ENCODE data around the gene ARHGAP1. TPM values are rescaled to one million over a fixed set of nuclear protein-coding genes. Genes with fewer than 3 reads are reported as not detected.
A peak's percentile ranks its signal among the peaks of the same experiment; 100 is the strongest.
"Not testable (repeated sequence)": the region's sequence is repeated elsewhere in the genome, so short reads cannot be mapped to it uniquely, and the experiment has no call there.

The ARHGAP1 gene
- total RNA-seq, 2 experiments from 2014 or later, result 40.2 to 50.0 TPM

DNA sequence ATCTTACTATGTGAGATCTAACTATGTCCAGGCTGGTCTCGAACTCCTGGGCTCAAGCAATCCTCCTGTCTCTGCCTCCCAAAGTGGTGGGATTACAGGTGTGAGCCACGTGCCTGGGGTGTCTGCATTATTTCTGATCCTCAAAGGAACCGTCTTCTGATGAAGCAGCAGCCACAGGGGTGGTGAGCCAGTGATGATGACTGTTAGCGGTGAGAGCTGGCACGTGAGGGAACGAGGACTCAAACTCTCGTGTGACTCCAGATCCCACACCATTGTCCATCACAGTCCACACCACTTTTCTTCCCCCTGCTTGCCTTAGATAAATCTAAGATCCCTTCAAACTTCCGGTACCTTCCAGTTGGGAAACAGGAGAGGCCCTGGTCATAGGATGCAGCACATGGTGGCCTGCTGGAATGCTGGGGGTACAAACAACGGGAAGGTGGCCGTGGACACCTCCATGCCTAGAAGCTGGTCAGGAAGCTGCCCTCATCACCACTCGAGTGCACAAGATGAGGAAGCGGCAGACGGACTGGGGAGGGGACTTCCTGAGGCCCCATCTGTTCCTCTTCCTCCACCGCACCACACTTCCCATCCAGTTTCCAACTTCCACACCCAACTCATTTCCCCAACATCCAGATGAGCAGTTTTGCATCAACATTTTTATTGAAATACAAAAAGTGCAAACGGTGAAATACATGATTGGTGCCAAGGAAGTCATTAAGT is 23.8 kb downstream of the ARHGAP1 start:
- Mint-ChIP-seq H3K4me3 (no peak overlapping the region), H3K9me3 (ENCODE audit: low read depth) (no peaks in the 10 kb centered on the region), H3K4me1 (peaks cover 54% of the 10 kb centered on the region), H3K27ac (peak overlapping the region; percentile 9), H3K36me3 (ENCODE audit: low read depth) (peaks cover 28% of the 10 kb centered on the region), H3K27me3 (no peaks in the 10 kb centered on the region)
- intact Hi-C loops (cut with DNase I, micrococcal nuclease), result no loop called here
- DNase-seq (no peak), ATAC-seq (no peak)
- POLR2A ChIA-PET, result no interaction called here
- CTCF ChIA-PET, result no interaction called here

- no peak overlapping the region for H3K4me3 Mint-ChIP-seq
- peaks cover 32% of the 10 kb centered on the region for H3K36me3 Mint-ChIP-seq (ENCODE audit: low read depth)
- intact Hi-C loops (cut with DNase I, micrococcal nuclease), result no loop called here
- H3K27me3 Mint-ChIP-seq, result no peaks in the 10 kb centered on the region
- DNase-seq (no peak), ATAC-seq (no peak)
- H3K9me3 Mint-ChIP-seq (ENCODE audit: low read depth), result no peaks in the 10 kb centered on the region
- H3K27ac Mint-ChIP-seq, result no peak overlapping the region
- ChIA-PET POLR2A (no interaction called here), CTCF (no interaction called here)
- peaks cover 61% of the 10 kb centered on the region for H3K4me1 Mint-ChIP-seq
Observed at GRCh38 chr11:46675949-46676348, 24.5 kb downstream of the ARHGAP1 start.

- intact Hi-C loops (cut with DNase I, micrococcal nuclease), result no loop called here
- H3K4me1 Mint-ChIP-seq, result peaks cover 67% of the 10 kb centered on the region
- ATAC-seq, result no peak
- DNase-seq, result no peak
- no peaks in the 10 kb centered on the region for H3K9me3 Mint-ChIP-seq (ENCODE audit: low read depth)
- ChIA-PET CTCF (interaction anchor here (0.6 to 1.1 kb wide), 3 partner anchors 9 to 146 kb away, joined by 3 to 5 read pairs (median 4); no protein-coding TSS in a partner anchor), POLR2A (no interaction called here)
- H3K4me3 Mint-ChIP-seq, result no peak overlapping the region
- H3K36me3 Mint-ChIP-seq (ENCODE audit: low read depth), result peaks cover 31% of the 10 kb centered on the region
- peak overlapping the region; percentile 74 for H3K27ac Mint-ChIP-seq
- H3K27me3 Mint-ChIP-seq, result no peaks in the 10 kb centered on the region
Observed at GRCh38 chr11:46675288-46675851, 25.0 kb downstream of the ARHGAP1 start.

DNA sequence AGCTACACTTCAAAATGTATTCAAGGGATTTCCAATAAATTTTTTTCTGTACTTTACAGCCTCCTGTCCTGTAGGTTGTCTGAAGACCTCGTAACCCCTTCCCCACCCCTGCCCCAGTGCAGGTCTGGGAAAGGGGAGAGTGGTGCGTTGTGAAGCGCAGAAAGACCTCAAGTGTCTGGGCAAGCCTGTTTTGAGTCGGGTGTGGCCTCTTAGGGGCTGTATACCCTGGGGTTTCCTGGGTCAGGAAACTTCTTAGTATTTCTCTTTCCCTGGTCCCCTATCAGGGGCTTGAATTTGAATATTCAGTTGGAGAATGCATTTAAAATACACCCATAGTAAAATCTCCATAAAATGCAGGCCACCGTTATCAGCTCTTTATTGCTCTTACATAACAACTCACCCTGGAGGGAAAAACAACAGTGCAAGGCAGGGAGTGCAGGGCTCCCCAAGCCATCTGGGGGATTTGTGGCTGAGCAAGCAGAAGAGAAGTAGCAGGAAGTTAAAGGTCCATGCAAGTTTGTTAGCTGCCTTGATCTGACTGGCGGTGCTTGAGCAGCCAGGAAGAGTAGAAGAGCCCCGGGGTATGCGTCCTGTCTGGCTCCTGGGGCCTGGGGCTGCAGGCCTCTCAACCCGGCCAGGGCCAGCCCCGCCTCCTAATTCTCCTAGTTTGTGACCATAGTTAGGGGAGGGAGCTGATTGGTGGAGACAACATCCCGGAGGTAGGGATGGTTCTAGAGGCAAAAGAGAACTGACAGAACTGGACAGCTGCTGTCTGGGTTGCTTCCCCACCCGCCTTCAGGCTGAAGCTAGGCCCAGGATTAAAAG is 25.7 kb downstream of the ARHGAP1 start:
- H3K9me3 Mint-ChIP-seq (ENCODE audit: low read depth), result no peaks in the 10 kb centered on the region
- intact Hi-C loops (cut with DNase I, micrococcal nuclease), result no loop called here
- no peaks in the 10 kb centered on the region for H3K27me3 Mint-ChIP-seq
- CTCF ChIA-PET, result interaction anchor here (0.6 to 1.1 kb wide), 4 partner anchors 9 to 286 kb away, joined by 3 to 5 read pairs (median 4); no protein-coding TSS in a partner anchor
- H3K36me3 Mint-ChIP-seq (ENCODE audit: low read depth), result peaks cover 33% of the 10 kb centered on the region
- DNase-seq (peak; percentile 22), ATAC-seq (peak; percentile 18)
- H3K27ac Mint-ChIP-seq, result peak overlapping the region; percentile 74
- POLR2A ChIA-PET, result no interaction called here
- no peak overlapping the region for H3K4me3 Mint-ChIP-seq
- peaks cover 71% of the 10 kb centered on the region for H3K4me1 Mint-ChIP-seq

- no peaks in the 10 kb centered on the region for H3K9me3 Mint-ChIP-seq (ENCODE audit: low read depth)
Observed at GRCh38 chr11:46673713-46674462, 26.5 kb downstream of the ARHGAP1 start.

GRCh38 chr11:46672381-46672839 is 28.0 kb downstream of the ARHGAP1 start:
- H3K36me3 Mint-ChIP-seq (ENCODE audit: low read depth), result peaks cover 26% of the 10 kb centered on the region
- intact Hi-C loops (cut with DNase I, micrococcal nuclease), result no loop called here
- no peak overlapping the region for H3K4me3 Mint-ChIP-seq
- POLR2A ChIA-PET, result no interaction called here
- no peaks in the 10 kb centered on the region for H3K9me3 Mint-ChIP-seq (ENCODE audit: low read depth)
- CTCF ChIA-PET, result interaction anchor here (0.7 to 1.8 kb wide), 3 partner anchors 10 to 782 kb away, joined by 3 to 4 read pairs (median 4); no protein-coding TSS in a partner anchor
- ATAC-seq (no peak), DNase-seq (no peak)
- peaks cover 71% of the 10 kb centered on the region for H3K4me1 Mint-ChIP-seq
- no peaks in the 10 kb centered on the region for H3K27me3 Mint-ChIP-seq
- H3K27ac Mint-ChIP-seq, result peak overlapping the region; percentile 92

More at GRCh38 chr11:46673713-46674462, 26.5 kb downstream of the ARHGAP1 start:
- POLR2A ChIA-PET, result interaction anchor here (0.6 kb wide), 1 partner anchor 274 kb away, joined by 3 read pairs; no protein-coding TSS in a partner anchor
- intact Hi-C loops (cut with DNase I, micrococcal nuclease), result no loop called here
- no peak overlapping the region for H3K4me3 Mint-ChIP-seq
- CTCF ChIA-PET, result interaction anchor here (0.9 to 1.1 kb wide), 4 partner anchors 9 to 285 kb away, joined by 3 to 5 read pairs (median 4); no protein-coding TSS in a partner anchor
- DNase-seq (no peak), ATAC-seq (no peak)
- H3K4me1 Mint-ChIP-seq, result peaks cover 76% of the 10 kb centered on the region
- peaks cover 31% of the 10 kb centered on the region for H3K36me3 Mint-ChIP-seq (ENCODE audit: low read depth)
- H3K27me3 Mint-ChIP-seq, result no peaks in the 10 kb centered on the region
- no peak overlapping the region for H3K27ac Mint-ChIP-seq

- DNase-seq, result no peak
- intact Hi-C loops (cut with DNase I, micrococcal nuclease), result loop anchor here in 1 of 2 experiments (1.0 kb wide), 1 partner anchor 28 kb away; the partner anchor contains the start of gene ARHGAP1
- peak overlapping the region; percentile 92 for H3K27ac Mint-ChIP-seq
- H3K27me3 Mint-ChIP-seq, result no peaks in the 10 kb centered on the region
- H3K9me3 Mint-ChIP-seq (ENCODE audit: low read depth), result no peaks in the 10 kb centered on the region
- peaks cover 67% of the 10 kb centered on the region for H3K4me1 Mint-ChIP-seq
- POLR2A ChIA-PET, result interaction anchor here (1.3 to 1.4 kb wide), 2 partner anchors 9 to 28 kb away, joined by 3 to 4 read pairs; partner anchors contain the start of gene ARHGAP1
- no peak for ATAC-seq
- H3K36me3 Mint-ChIP-seq (ENCODE audit: low read depth), result peaks cover 25% of the 10 kb centered on the region
- CTCF ChIA-PET, result interaction anchor here (1.1 to 1.8 kb wide), 4 partner anchors 11 to 320 kb away, joined by 3 to 4 read pairs (median 4); no protein-coding TSS in a partner anchor
- no peak overlapping the region for H3K4me3 Mint-ChIP-seq
Observed at GRCh38 chr11:46671958-46672315, 28.5 kb downstream of the ARHGAP1 start.

- H3K27ac Mint-ChIP-seq, result peak overlapping the region; percentile 92
- intact Hi-C loops (cut with DNase I, micrococcal nuclease); H3K9me3 Mint-ChIP-seq (ENCODE audit: low read depth); DNase-seq; H3K27me3 Mint-ChIP-seq; ATAC-seq; H3K4me3 Mint-ChIP-seq: not testable (repeated sequence)
- POLR2A ChIA-PET, result interaction anchor here (0.6 to 1.4 kb wide), 3 partner anchors 10 to 283 kb away, joined by 3 to 4 read pairs (median 3); partner anchors contain the start of gene ARHGAP1
- CTCF ChIA-PET, result interaction anchor here (0.5 to 2.0 kb wide), 9 partner anchors 17 to 329 kb away, joined by 3 to 6 read pairs (median 3); partner anchors contain the start of genes ARHGAP1 and ZNF408
- peaks cover 32% of the 10 kb centered on the region for H3K36me3 Mint-ChIP-seq (ENCODE audit: low read depth)
- H3K4me1 Mint-ChIP-seq, result peaks cover 56% of the 10 kb centered on the region
Observed at GRCh38 chr11:46670521-46670920, 29.9 kb downstream of the ARHGAP1 start.

DNA sequence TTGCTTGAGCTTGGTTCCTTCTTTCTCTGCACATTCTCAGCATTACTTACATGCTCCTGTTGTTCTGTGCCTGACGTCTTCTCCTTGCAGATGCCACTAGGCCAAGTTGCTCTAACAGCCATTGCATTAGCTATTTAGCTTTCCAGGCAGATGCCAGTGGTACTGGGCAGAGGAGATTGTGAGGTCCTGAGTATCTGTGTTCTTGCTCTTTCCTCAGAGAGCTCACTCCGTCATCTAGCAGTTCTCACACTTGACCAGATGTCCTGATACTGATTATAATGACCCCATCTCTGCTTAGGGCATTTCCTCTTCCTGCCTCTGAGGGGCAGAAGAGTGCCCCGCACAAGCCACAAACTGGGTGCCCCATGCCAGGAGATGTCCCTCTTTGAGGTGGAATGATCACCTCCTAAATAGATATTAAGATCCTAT is 30.7 kb downstream of the ARHGAP1 start:
- intact Hi-C loops (cut with DNase I, micrococcal nuclease), result no loop called here
- ChIA-PET POLR2A (no interaction called here), CTCF (interaction anchor here (1.0 to 2.0 kb wide), 2 partner anchors 31 to 142 kb away, joined by 3 to 6 read pairs; partner anchors contain the start of genes ARHGAP1 and ZNF408)
- peaks cover 48% of the 10 kb centered on the region for H3K4me1 Mint-ChIP-seq
- H3K27ac Mint-ChIP-seq, result peak overlapping the region; percentile 47
- peak; percentile 26 for DNase-seq
- peaks cover 32% of the 10 kb centered on the region for H3K36me3 Mint-ChIP-seq (ENCODE audit: low read depth)
- H3K9me3 Mint-ChIP-seq (ENCODE audit: low read depth), result no peaks in the 10 kb centered on the region
- ATAC-seq, result no peak
- H3K4me3 Mint-ChIP-seq, result no peak overlapping the region
- no peaks in the 10 kb centered on the region for H3K27me3 Mint-ChIP-seq

DNA sequence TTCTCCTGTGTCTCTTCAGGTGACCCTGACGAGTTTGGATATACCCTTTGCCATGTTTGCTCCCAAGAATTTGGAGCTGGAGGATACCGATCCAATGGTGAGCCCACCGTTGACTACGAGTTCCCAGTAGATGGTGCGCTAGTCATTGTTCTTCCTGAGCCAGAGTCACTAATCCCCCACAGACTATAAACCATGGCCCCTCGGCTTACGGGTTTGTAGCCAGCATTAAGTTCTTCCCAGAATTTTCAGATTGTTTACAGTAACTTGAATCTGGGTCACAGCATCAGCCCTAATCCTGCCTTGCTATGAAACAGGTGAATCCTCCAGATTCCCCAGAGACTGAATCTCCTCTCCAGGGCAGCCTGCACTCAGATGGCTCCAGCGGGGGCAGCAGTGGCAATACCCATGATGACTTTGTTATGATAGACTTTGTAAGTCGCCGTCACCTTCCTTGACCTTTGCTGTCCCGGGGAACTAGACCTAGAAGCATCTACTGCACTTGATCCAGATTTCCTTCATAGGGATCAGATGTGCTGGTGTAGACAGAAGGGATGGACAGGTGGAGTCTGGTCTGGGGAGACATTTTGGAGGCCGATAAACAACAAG is 31.8 kb downstream of the ARHGAP1 start:
- Mint-ChIP-seq H3K27ac (peak overlapping the region; percentile 4), H3K4me3 (no peak overlapping the region), H3K4me1 (peaks cover 38% of the 10 kb centered on the region), H3K9me3 (ENCODE audit: low read depth) (no peaks in the 10 kb centered on the region), H3K36me3 (ENCODE audit: low read depth) (peaks cover 32% of the 10 kb centered on the region), H3K27me3 (no peaks in the 10 kb centered on the region)
- ChIA-PET POLR2A (no interaction called here), CTCF (interaction anchor here (1.0 to 1.2 kb wide), 2 partner anchors 23 to 143 kb away, joined by 3 read pairs; no protein-coding TSS in a partner anchor)
- intact Hi-C loops (cut with DNase I, micrococcal nuclease), result no loop called here
- ATAC-seq (no peak), DNase-seq (no peak)

Measured in activated CD4-positive, alpha-beta T cell treated with anti-CD3 and anti-CD28 coated beads for 36 hours (primary cell).